ENCODE data around the gene PNKD. TPM values are rescaled to one million over a fixed set of nuclear protein-coding genes. Genes with fewer than 3 reads are reported as not detected.

The PNKD gene
- total RNA-seq, 1 experiment from 2014 or later: 58.1 TPM

DNA sequence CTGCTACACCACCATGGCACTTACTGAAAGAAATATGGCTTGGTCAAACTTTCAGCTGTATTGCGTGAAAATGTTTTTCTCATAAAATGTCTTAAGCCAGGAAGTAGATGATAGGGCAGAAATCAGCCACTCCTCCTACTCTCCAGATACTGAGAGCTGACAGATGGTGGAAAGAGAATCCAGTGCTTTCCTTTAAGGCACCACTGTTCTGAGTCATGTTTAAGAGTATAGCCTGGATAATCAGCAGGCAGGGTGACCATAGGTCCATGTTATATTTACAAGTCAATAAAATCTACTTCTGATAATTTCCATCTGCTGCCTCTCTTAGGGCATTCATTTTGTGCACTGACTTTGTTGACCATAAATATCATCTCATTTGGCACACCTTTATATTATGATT is 31.4 kb upstream of the PNKD start:
- Histone ChIP-seq H3K27ac (ENCODE audit: low read depth, low read length) (no peak overlapping the region), H3K27me3 (ENCODE audit: insufficient read depth, low read length) (no peaks in the 10 kb centered on the region), H3K4me2 (ENCODE audit: low read length) (no peak overlapping the region), H2AFZ (ENCODE audit: low read depth, low read length, poor library complexity, severe bottlenecking) (no peak overlapping the region), H3K4me1 (ENCODE audit: control insufficient read depth in 1 of 2, insufficient read depth in 2 of 2, low read length in 2 of 2) (no peaks in the 10 kb centered on the region), H3K9me3 (ENCODE audit: control insufficient read depth in 1 of 2, insufficient read depth in 1 of 2, low read depth in 1 of 2, low read length in 2 of 2) (no peaks in the 10 kb centered on the region), H3K79me2 (ENCODE audit: insufficient read depth, low read length) (no peaks in the 10 kb centered on the region), H3K4me3 (replicated peaks in 1 of 2; ENCODE audit: low read depth in 1 of 2, low read length in 2 of 2) (no peak overlapping the region), H3K9ac (ENCODE audit: low read length) (no peak overlapping the region), H4K20me1 (ENCODE audit: insufficient read depth) (no peaks in the 10 kb centered on the region), H3K36me3 (ENCODE audit: control insufficient read depth in 1 of 2, insufficient read depth in 2 of 2, low read length in 2 of 2) (peaks cover 49 to 57% of the 10 kb centered on the region in 2 experiments), H3K9me2 (ENCODE audit: insufficient read depth) (no peaks in the 10 kb centered on the region)
- DNase-seq (ENCODE audit: low read depth, low spot score) (no peak), ATAC-seq (no peak)
- ChIA-PET CTCF (no interaction called here), POLR2A (no interaction called here), RAD21 (ENCODE audit: low non-redundant PET in 1 of 2, low total read pairs in 2 of 2, uncharacterized antibody in 2 of 2, unreplicated experiment in 2 of 2) (no interaction called here)
- intact Hi-C loops (cut with micrococcal nuclease): no loop called here
- TF ChIP-seq, protein P1, sequence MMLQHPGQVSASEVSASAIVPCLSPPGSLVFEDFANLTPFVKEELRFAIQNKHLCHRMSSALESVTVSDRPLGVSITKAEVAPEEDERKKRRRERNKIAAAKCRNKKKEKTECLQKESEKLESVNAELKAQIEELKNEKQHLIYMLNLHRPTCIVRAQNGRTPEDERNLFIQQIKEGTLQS (IDR thresholded peaks at IDR 0.05): no peak
- TF ChIP-seq, protein P2, sequence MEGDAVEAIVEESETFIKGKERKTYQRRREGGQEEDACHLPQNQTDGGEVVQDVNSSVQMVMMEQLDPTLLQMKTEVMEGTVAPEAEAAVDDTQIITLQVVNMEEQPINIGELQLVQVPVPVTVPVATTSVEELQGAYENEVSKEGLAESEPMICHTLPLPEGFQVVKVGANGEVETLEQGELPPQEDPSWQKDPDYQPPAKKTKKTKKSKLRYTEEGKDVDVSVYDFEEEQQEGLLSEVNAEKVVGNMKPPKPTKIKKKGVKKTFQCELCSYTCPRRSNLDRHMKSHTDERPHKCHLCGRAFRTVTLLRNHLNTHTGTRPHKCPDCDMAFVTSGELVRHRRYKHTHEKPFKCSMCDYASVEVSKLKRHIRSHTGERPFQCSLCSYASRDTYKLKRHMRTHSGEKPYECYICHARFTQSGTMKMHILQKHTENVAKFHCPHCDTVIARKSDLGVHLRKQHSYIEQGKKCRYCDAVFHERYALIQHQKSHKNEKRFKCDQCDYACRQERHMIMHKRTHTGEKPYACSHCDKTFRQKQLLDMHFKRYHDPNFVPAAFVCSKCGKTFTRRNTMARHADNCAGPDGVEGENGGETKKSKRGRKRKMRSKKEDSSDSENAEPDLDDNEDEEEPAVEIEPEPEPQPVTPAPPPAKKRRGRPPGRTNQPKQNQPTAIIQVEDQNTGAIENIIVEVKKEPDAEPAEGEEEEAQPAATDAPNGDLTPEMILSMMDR (IDR thresholded peaks at IDR 0.05 in 2 of 3, conservative IDR thresholded peaks at IDR 0.05 in 1 of 3; ENCODE audit: borderline replicate concordance in 1 of 3, insufficient read depth in 1 of 3, low read depth in 2 of 3, low read length in 2 of 3): no peak
- no peak for TF ChIP-seq YY1 (IDR thresholded peaks at IDR 0.05; ENCODE audit: extremely low read depth, insufficient replicate concordance, low read depth, low read length)
- no peak for TF ChIP-seq RAD21 (IDR thresholded peaks at IDR 0.05; ENCODE audit: low read depth)
- TF ChIP-seq, protein P3, sequence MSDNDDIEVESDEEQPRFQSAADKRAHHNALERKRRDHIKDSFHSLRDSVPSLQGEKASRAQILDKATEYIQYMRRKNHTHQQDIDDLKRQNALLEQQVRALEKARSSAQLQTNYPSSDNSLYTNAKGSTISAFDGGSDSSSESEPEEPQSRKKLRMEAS (IDR thresholded peaks at IDR 0.05): no peak
- TF ChIP-seq, protein P4, sequence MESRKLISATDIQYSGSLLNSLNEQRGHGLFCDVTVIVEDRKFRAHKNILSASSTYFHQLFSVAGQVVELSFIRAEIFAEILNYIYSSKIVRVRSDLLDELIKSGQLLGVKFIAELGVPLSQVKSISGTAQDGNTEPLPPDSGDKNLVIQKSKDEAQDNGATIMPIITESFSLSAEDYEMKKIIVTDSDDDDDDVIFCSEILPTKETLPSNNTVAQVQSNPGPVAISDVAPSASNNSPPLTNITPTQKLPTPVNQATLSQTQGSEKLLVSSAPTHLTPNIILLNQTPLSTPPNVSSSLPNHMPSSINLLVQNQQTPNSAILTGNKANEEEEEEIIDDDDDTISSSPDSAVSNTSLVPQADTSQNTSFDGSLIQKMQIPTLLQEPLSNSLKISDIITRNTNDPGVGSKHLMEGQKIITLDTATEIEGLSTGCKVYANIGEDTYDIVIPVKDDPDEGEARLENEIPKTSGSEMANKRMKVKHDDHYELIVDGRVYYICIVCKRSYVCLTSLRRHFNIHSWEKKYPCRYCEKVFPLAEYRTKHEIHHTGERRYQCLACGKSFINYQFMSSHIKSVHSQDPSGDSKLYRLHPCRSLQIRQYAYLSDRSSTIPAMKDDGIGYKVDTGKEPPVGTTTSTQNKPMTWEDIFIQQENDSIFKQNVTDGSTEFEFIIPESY (IDR thresholded peaks at IDR 0.05; ENCODE audit: extremely low read depth, insufficient replicate concordance, low read length): no peak
- no peak for TF ChIP-seq SRF (IDR thresholded peaks at IDR 0.05; ENCODE audit: low read depth)
- no TSS peak for BruUV-seq (replicated peaks)
